SU-DHL-6 (cell line): ENCODE results near the gene KCNK15.

Source experiments
- EZH2phosphoT487 ChIP-seq: fragments of 200-600 bp; sonication (generic), shearing (Covaris generic); conservative IDR thresholded peaks from 2 replicates; pipeline ENCODE4 v1.6.1; 2018; ENCODE audit warnings: mild to moderate bottlenecking, antibody characterized with exemption, low read length, moderate library complexity, mixed read lengths
- TF ChIP-seq, protein P1 (sequence below): fragments of 200-600 bp; sonication (generic); IDR thresholded peaks from one replicate; pipeline ENCODE4 v1.5.1; 2017; ENCODE audit warnings: antibody characterized with exemption, mild to moderate bottlenecking, low read length, moderate library complexity; ENCODE audit not compliant: insufficient read depth, poor library complexity, severe bottlenecking

DNA sequence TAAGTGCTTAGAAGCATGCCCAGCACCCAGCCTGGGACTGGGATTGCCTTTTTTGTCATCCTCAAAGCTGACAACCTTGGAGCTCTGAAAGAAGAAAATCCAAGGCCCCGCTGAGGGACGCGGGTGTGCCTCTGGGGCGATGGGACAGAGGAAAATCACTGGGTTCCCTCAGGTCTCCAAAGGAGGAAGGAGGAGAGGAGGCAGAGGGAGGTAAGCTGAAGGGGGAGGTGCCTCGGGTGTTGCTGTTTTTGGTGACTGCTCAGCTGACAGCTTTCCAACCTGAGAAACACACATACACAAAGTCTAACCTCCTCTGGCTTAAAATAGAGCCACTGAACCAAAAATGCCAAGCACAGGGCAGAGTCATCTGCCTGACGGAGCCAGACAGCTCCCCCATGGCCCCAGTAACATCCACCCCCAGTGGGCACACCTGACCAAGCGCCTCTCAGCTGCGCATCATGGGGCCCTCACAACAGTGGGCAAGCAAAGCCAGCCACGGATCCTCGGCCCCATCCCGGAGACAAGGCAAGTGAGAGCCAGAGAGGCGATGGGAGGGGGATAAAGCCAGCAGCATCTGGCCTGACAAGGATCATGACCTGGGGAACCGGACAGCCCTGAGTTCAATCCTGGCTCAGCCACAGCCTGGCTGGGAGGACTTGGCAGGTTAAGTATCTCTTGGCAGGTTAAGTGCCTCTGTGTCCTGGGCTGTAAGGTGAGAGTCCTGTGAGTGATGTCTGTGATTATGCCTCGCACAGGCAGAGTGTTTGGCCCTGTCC, 3.2 kb upstream of the KCNK15 start:
- TF ChIP-seq, protein P1, sequence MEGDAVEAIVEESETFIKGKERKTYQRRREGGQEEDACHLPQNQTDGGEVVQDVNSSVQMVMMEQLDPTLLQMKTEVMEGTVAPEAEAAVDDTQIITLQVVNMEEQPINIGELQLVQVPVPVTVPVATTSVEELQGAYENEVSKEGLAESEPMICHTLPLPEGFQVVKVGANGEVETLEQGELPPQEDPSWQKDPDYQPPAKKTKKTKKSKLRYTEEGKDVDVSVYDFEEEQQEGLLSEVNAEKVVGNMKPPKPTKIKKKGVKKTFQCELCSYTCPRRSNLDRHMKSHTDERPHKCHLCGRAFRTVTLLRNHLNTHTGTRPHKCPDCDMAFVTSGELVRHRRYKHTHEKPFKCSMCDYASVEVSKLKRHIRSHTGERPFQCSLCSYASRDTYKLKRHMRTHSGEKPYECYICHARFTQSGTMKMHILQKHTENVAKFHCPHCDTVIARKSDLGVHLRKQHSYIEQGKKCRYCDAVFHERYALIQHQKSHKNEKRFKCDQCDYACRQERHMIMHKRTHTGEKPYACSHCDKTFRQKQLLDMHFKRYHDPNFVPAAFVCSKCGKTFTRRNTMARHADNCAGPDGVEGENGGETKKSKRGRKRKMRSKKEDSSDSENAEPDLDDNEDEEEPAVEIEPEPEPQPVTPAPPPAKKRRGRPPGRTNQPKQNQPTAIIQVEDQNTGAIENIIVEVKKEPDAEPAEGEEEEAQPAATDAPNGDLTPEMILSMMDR: no peak
- no peak for TF ChIP-seq EZH2phosphoT487
